NCI-H1105 (cell line): ENCODE measurements around the gene ZDHHC7.

Source experiments
- DNase-seq: peaks from one replicate; lab custom pipeline; 2025; lab: John Stamatoyannopoulos, UW

Gene ZDHHC7

GRCh38 chr16:85018529-85019236 is 7.3 kb upstream of the ZDHHC7 start:
- no peak for DNase-seq

GRCh38 chr16:85017633-85018032 is 6.3 kb upstream of the ZDHHC7 start:
- no peak for DNase-seq

GRCh38 chr16:85017151-85017550 is 5.8 kb upstream of the ZDHHC7 start:
- no peak for DNase-seq

GRCh38 chr16:85015481-85016187 is 4.3 kb upstream of the ZDHHC7 start:
- DNase-seq = no peak

GRCh38 chr16:85014311-85014710 is 3.0 kb upstream of the ZDHHC7 start:
- no peak for DNase-seq

- no peak for DNase-seq
Observed at GRCh38 chr16:85011846-85012284, 530 bp upstream of the ZDHHC7 start.

- no peak for DNase-seq
Observed at GRCh38 chr16:85010446-85010930, 847 bp downstream of the ZDHHC7 start.

- no peak for DNase-seq
Observed at GRCh38 chr16:85008271-85008670, 3.1 kb downstream of the ZDHHC7 start.

- no peak for DNase-seq
Observed at GRCh38 chr16:85007496-85008214, 3.7 kb downstream of the ZDHHC7 start.

- no peak for DNase-seq
Observed at GRCh38 chr16:85006639-85007038, 4.7 kb downstream of the ZDHHC7 start.

- DNase-seq = no peak
Observed at GRCh38 chr16:85005285-85006069, 5.9 kb downstream of the ZDHHC7 start.

GRCh38 chr16:85004587-85005205 is 6.6 kb downstream of the ZDHHC7 start:
- DNase-seq = no peak

- no peak for DNase-seq
Observed at GRCh38 chr16:85003725-85004586, 7.4 kb downstream of the ZDHHC7 start.

GRCh38 chr16:85003076-85003475 is 8.3 kb downstream of the ZDHHC7 start:
- no peak for DNase-seq

GRCh38 chr16:85002608-85003007 is 8.7 kb downstream of the ZDHHC7 start:
- no peak for DNase-seq

- no peak for DNase-seq
Observed at GRCh38 chr16:85002099-85002541, 9.2 kb downstream of the ZDHHC7 start.

GRCh38 chr16:84999857-85000480 is 11.4 kb downstream of the ZDHHC7 start:
- DNase-seq = no peak

GRCh38 chr16:84999200-84999599 is 12.1 kb downstream of the ZDHHC7 start:
- DNase-seq = no peak

- DNase-seq = no peak
Observed at GRCh38 chr16:84996365-84996764, 15.0 kb downstream of the ZDHHC7 start.

GRCh38 chr16:84995663-84996062 is 15.7 kb downstream of the ZDHHC7 start:
- DNase-seq = no peak
